NCI-H345 treated with DMSO at 0.1 percent for 48 hours (cell line): ENCODE results near the gene GRID1.
"Not testable (repeated sequence)": the region's sequence is repeated elsewhere in the genome, so short reads cannot be mapped to it uniquely, and the experiment has no call there.

ENCODE experiments used
- DNase-seq: peaks from one replicate; lab custom pipeline; 2025; ENCODE audit not compliant: unreplicated experiment; lab: John Stamatoyannopoulos, UW

The GRID1 gene

GRCh38 chr10:85863301-85864172 is 503.1 kb downstream of the GRID1 start:
- DNase-seq: no peak

DNA sequence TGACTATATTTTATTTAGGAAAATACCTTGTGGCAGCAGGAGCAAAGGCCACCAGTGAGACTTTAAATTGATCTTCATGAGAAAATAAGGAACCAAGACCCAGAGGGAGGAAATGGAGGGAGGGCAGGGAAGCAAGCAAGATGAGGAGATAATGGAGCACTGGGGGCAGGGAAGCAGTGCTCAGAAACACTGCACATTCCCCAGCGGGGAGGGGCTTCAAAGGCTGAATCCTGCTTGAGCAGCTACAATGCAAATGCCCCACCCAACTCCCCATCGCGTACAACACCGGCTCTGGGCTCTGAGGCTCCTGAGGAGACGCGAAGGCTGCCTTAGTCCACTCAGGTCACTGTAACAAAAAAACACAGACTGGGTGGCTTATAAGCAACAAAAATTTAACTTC is 503.8 kb downstream of the GRID1 start:
- no peak for DNase-seq

DNA sequence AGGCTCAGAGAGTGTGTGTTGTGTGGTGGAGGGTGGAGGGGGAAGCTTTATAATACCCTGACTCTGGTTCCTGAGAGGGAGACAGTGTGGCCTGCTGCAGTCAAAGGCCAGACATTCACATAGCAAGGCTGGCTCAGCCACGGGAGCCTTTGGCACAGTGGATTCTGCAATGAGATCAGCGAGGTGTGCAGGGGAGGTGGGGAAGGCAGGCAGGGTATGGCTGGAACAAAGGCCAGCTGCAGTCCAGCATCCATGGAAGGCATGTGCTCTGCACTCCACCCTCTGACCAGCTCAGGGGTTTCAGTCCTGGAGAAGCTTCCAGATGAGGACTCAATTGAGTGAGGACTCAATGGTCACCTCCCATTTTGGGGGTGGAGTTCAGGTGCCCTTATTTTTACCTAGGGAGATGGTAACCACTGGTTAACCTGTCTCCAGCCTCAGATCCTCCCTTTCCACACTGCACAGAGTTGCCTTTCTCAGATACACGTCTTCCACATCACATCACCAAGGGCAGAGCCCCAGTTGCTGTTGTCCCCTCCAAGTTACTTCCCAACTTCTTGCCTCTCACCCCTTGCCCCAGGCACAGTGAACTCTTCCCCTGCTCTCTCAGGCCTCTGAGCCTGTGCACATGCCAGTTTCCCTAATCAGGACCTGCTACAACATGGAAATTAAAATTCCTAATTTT is 504.9 kb downstream of the GRID1 start:
- DNase-seq: no peak

GRCh38 chr10:85859859-85860258 is 506.7 kb downstream of the GRID1 start:
- DNase-seq: no peak

DNA sequence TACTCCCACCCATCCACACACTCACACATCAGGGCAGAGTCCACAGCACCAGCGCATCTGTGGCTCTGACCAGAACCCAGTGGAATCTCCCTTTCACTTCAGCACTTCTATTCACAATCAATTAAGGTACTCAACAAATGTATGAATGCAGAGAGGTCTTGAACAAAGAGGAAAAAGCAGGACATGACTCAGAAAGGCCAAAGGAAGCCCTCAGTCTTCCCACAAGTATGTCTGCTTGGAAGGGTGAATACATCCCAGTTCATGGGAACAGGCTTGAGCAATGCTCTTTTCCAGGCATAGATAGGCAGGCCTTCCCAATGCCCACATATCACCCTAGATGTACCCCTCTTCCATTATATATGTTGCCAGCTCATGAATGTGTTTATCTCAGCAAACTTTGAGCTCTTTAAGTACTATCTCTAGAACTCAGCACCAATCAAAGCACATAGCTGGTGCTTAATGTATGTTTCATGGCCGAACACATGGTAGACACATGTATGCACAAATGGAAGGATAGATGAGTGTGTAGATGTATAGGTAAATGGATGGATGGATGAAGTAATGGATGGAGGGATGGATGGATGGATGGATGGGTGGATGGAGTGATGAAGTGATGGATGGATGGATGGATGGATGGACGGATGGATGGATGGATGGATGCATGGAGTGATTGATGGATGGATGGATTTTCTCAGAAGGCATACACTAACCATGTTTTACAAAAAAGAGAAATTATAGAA is 507.6 kb downstream of the GRID1 start:
- DNase-seq: no peak

- no peak for DNase-seq
Observed at GRCh38 chr10:85857791-85858190, 508.8 kb downstream of the GRID1 start.

- DNase-seq: no peak
Observed at GRCh38 chr10:85857305-85857704, 509.3 kb downstream of the GRID1 start.

GRCh38 chr10:85851934-85852333 is 514.7 kb downstream of the GRID1 start:
- no peak for DNase-seq

GRCh38 chr10:85851325-85851724 is 515.3 kb downstream of the GRID1 start:
- no peak for DNase-seq

DNA sequence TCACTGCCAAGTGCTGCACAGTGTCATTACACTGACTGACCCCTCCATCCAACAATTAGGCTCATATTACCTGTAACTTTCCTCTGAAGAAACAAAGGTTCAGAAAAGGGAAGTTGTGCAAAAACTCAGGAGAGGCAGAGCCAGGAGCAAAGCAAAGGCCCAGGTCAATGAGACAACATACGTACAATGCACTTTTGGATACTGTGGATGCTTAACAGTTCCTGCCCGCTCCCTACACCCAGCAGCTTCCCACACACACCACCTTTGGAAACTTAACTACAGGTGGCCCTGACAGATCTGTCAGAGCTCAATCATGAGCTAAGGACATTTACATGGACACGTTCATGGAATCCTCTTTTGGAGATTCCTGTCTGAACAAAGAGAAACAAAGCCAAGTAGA is 515.9 kb downstream of the GRID1 start:
- no peak for DNase-seq

- DNase-seq: no peak
Observed at GRCh38 chr10:85849315-85849714, 517.3 kb downstream of the GRID1 start.

DNA sequence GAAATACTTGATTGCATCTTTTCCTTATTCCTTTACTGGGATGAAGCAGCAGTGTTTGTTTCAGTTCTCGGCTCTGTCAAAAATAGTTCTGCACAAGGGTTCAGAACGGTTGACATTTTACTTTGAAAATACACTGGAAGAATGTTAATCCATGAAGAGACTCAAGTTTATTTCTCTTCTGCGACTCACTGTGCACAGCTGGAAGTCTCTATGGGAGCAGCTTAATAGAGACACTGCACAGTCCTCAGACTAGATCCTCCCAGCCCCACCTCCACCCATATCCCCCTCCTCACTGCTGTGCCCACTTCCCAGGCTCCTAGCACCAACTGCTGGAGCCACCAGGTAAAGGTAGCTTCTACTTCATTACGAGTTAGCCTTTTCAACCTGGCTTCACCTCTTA is 517.8 kb downstream of the GRID1 start:
- DNase-seq: no peak

DNA sequence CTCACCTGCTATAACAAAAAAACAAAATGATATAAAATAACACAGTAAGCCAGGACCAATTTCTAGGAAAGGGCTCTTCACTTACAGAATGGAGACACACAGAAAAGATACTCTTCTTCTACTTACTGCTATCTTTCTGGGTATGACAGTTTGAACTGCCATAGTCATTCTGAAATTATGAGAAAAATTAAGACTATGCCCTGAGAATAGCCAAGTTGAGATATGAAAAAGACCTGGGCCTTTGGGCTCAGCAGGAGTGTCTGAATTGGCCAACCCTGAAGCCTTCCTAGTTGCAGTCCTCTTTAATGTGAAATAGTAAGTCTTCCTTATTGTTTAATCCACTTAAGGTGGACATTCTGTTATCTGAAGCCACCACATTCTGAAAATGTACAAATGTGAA is 519.5 kb downstream of the GRID1 start:
- DNase-seq: no peak

GRCh38 chr10:85838660-85839059 is 527.9 kb downstream of the GRID1 start:
- not testable (repeated sequence) for DNase-seq

GRCh38 chr10:85832988-85833387 is 533.6 kb downstream of the GRID1 start:
- DNase-seq: no peak

DNA sequence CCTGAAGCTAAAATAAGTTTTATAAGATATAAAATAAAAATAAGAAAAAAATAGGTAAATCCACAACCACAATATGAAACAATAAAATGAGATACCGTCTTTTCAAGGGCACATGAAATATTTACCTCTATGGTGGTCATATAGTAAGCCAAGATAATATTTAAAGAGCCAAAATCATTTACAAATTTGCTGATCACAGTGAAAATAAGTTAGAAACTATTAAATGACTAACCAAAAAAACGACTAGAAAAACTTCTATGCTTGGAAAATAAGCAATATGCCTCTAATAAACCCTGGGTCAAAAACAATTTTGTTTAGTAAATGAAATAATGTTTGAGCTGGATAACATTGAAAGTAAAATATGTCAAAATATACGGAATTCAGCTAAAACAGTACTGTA is 535.2 kb downstream of the GRID1 start:
- DNase-seq: no peak

- DNase-seq: no peak
Observed at GRCh38 chr10:85826377-85826776, 540.2 kb downstream of the GRID1 start.

- no peak for DNase-seq
Observed at GRCh38 chr10:85811405-85811804, 555.2 kb downstream of the GRID1 start.

- DNase-seq: no peak
Observed at GRCh38 chr10:85810674-85811073, 555.9 kb downstream of the GRID1 start.

- DNase-seq: no peak
Observed at GRCh38 chr10:85795460-85795859, 571.1 kb downstream of the GRID1 start.

GRCh38 chr10:85794553-85794952 is 572.0 kb downstream of the GRID1 start:
- DNase-seq: no peak

DNA sequence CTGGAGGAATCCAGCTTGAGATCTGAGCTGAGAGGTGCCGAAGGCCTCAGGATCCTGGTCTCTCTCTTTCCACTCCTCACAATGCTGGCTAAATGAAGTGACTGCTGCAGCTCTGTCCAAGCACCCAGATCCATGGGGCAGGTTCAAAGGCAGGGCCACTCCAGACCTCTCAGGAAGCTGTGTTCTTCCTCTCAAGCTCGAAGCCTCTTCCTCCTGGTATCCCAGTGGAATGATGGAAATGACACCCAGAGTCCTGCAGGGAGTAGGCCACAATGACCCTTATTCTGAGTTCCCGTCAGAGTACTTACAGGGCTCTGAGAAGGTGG is 574.1 kb downstream of the GRID1 start:
- no peak for DNase-seq
